Measurements from ENCODE around the gene MAP3K13.
"Not testable (repeated sequence)": the region's sequence is repeated elsewhere in the genome, so short reads cannot be mapped to it uniquely, and the experiment has no call there.

MAP3K13 gene

GRCh38 chr3:185342459-185343174 lies 20.3 kb upstream of the MAP3K13 start:
- no peak for DNase-seq (ENCODE audit: low spot score)

GRCh38 chr3:185347399-185347798 lies 15.5 kb upstream of the MAP3K13 start:
- DNase-seq (ENCODE audit: low spot score) = no peak

GRCh38 chr3:185350841-185351240 lies 12.1 kb upstream of the MAP3K13 start:
- DNase-seq (ENCODE audit: low spot score) = no peak

- DNase-seq (ENCODE audit: low spot score) = no peak
Observed at GRCh38 chr3:185351396-185351795, 11.5 kb upstream of the MAP3K13 start.

- DNase-seq (ENCODE audit: low spot score) = no peak
Observed at GRCh38 chr3:185353225-185353624, 9.7 kb upstream of the MAP3K13 start.

- peak; percentile 67 for DNase-seq (ENCODE audit: low spot score)
Observed at GRCh38 chr3:185353823-185354614, 8.9 kb upstream of the MAP3K13 start.

GRCh38 chr3:185356499-185356898 lies 6.4 kb upstream of the MAP3K13 start:
- DNase-seq (ENCODE audit: low spot score) = no peak

GRCh38 chr3:185361920-185362319 lies 1.0 kb upstream of the MAP3K13 start:
- no peak for DNase-seq (ENCODE audit: low spot score)

GRCh38 chr3:185363662-185364203 lies 797 bp downstream of the MAP3K13 start:
- no peak for DNase-seq (ENCODE audit: low spot score)

GRCh38 chr3:185365291-185366073 lies 2.5 kb downstream of the MAP3K13 start:
- DNase-seq (ENCODE audit: low spot score) = no peak

- DNase-seq (ENCODE audit: low spot score) = no peak
Observed at GRCh38 chr3:185366074-185366335, 3.1 kb downstream of the MAP3K13 start.

- no peak for DNase-seq (ENCODE audit: low spot score)
Observed at GRCh38 chr3:185366913-185367312, 4.0 kb downstream of the MAP3K13 start.

GRCh38 chr3:185370349-185370748 lies 7.4 kb downstream of the MAP3K13 start:
- DNase-seq (ENCODE audit: low spot score) = not testable (repeated sequence)

- no peak for DNase-seq (ENCODE audit: low spot score)
Observed at GRCh38 chr3:185371306-185372074, 8.6 kb downstream of the MAP3K13 start.

- no peak for DNase-seq (ENCODE audit: low spot score)
Observed at GRCh38 chr3:185381320-185382058, 18.6 kb downstream of the MAP3K13 start.

GRCh38 chr3:185382154-185382553 lies 19.2 kb downstream of the MAP3K13 start:
- no peak for DNase-seq (ENCODE audit: low spot score)

- DNase-seq (ENCODE audit: low spot score) = not testable (repeated sequence)
Observed at GRCh38 chr3:185386515-185386914, 23.6 kb downstream of the MAP3K13 start.

- no peak for DNase-seq (ENCODE audit: low spot score)
Observed at GRCh38 chr3:185387646-185388045, 24.7 kb downstream of the MAP3K13 start.

GRCh38 chr3:185393055-185393454 lies 30.1 kb downstream of the MAP3K13 start:
- no peak for DNase-seq (ENCODE audit: low spot score)

GRCh38 chr3:185397676-185398075 lies 34.7 kb downstream of the MAP3K13 start:
- DNase-seq (ENCODE audit: low spot score) = no peak
